CD4-positive, alpha-beta memory T cell (primary cell): ENCODE measurements around the gene NXT1. TPM values are rescaled to one million over a fixed set of nuclear protein-coding genes. Genes with fewer than 3 reads are reported as not detected.
"Not testable (repeated sequence)": the region's sequence is repeated elsewhere in the genome, so short reads cannot be mapped to it uniquely, and the experiment has no call there.

Experiments
- CTCF ChIA-PET: fragments of 350-600 bp; sonication (Branson Sonifier 250); formaldehyde crosslinking; loops from one replicate; lab custom pipeline; 2021; ENCODE audit warnings: inconsistent platforms; ENCODE audit not compliant: partially characterized antibody; lab: Charles Lee
- POLR2A ChIA-PET: fragments of 350-600 bp; sonication (Branson Sonifier 250); formaldehyde crosslinking; loops from one replicate; lab custom pipeline; 2021; ENCODE audit not compliant: partially characterized antibody; lab: Charles Lee
- DNase-seq, 5 donors: peaks; one replicate each; pipeline versions ENCODE4 v3.0.0 to v3.0.0-alpha.2; 2020 to 2022; ENCODE audit warnings: mixed read lengths in 1 of 5
- H3K27ac ChIP-seq: one replicate; pipeline ENCODE4 v1.7.0; 2013; ENCODE audit warnings: low read depth, low read length
- H3K27me3 ChIP-seq: 2 replicates; pipeline ENCODE4 v1.7.0; 2013; ENCODE audit warnings: mild to moderate bottlenecking, low read length, moderate library complexity; ENCODE audit not compliant: insufficient read depth
- H3K36me3 ChIP-seq: 2 replicates; pipeline ENCODE4 v1.7.0; 2013; ENCODE audit warnings: mild to moderate bottlenecking, low read length, moderate library complexity; ENCODE audit not compliant: insufficient read depth
- H3K4me1 ChIP-seq: 2 replicates; pipeline ENCODE4 v1.7.0; 2013; ENCODE audit warnings: mild to moderate bottlenecking, low read length, moderate library complexity; ENCODE audit not compliant: insufficient read depth
- H3K4me3 ChIP-seq, 2 donors: one replicate each; pipeline ENCODE4 v1.7.0; 2013; ENCODE audit warnings: low read length in 2 of 2, mild to moderate bottlenecking in 1 of 2
- H3K9me3 ChIP-seq, 2 donors: one replicate each; pipeline ENCODE4 v1.7.0; 2013; ENCODE audit warnings: low read length in 2 of 2, control low read depth in 1 of 2; ENCODE audit not compliant: control insufficient read depth in 1 of 2
- H3K27ac Mint-ChIP-seq, 7 donors: one replicate each; pipeline ENCODE4 v1.8.0; 2020 to 2021; ENCODE audit warnings: mixed read lengths in 7 of 7, mild to moderate bottlenecking in 6 of 7, inconsistent platforms in 3 of 7, moderate library complexity in 3 of 7
- H3K27me3 Mint-ChIP-seq, 2 donors: one replicate each; pipeline ENCODE4 v1.8.0; 2020 to 2021; ENCODE audit warnings: mixed read lengths in 2 of 2
- H3K36me3 Mint-ChIP-seq, 2 donors: one replicate each; pipeline ENCODE4 v1.8.0; 2020 to 2021; ENCODE audit warnings: mixed read lengths in 2 of 2, inconsistent platforms in 1 of 2, mild to moderate bottlenecking in 1 of 2
- H3K4me1 Mint-ChIP-seq, 4 donors: one replicate each; pipeline ENCODE4 v1.8.0; 2020 to 2021; ENCODE audit warnings: mixed read lengths in 4 of 4, mild to moderate bottlenecking in 1 of 4
- H3K4me3 Mint-ChIP-seq, 8 donors: one replicate each; pipeline ENCODE4 v1.8.0; 2020 to 2021; ENCODE audit warnings: mixed read lengths in 8 of 8, mild to moderate bottlenecking in 7 of 8, moderate library complexity in 6 of 8, inconsistent platforms in 3 of 8
- H3K9me3 Mint-ChIP-seq, 8 donors: one replicate each; pipeline ENCODE4 v1.8.0; 2020 to 2021; ENCODE audit warnings: mixed read lengths in 8 of 8, mild to moderate bottlenecking in 5 of 8, inconsistent platforms in 3 of 8, moderate library complexity in 1 of 8
- intact Hi-C: fragments of 100-400 bp; cut with micrococcal nuclease; formaldehyde crosslinking; loops from one replicate; pipeline ENCODE4 v1.15.1; 2023
- polyA plus RNA-seq, 2 donors: library from polyadenylated mRNA; unstranded; fragments of 300-500 nt; fragmentation: Illumina TruSeq; gene quantifications; one replicate each; pipeline ENCODE4 v1.2.3, GENCODE V29; 2021
- total RNA-seq, 2 experiments: library from RNA; stranded (reverse); gene quantifications; one replicate each; pipeline ENCODE4 v1.2.3, GENCODE V29; 2021

The NXT1 gene
- total and polyA plus RNA-seq, 4 experiments from 2014 or later: 21.5 to 102 (median 41.7) TPM

DNA sequence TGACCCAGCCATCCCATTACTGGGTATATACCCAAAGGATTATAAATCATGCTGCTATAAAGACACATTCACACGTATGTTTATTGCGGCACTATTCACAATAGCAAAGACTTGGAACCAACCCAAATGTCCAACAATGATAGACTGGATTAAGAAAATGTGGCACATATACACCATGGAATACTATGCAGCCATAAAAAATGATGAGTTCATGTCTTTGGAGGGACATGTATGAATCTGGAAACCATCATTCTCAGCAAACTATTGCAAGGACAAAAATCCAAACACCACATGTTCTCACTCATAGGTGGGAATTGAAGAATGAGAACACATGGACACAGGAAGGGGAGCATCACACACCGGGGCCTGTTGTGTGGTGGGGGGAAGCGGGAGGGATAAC is 43.2 kb upstream of the NXT1 start:
- H3K9me3 Mint-ChIP-seq, DNase-seq, H3K27me3 Mint-ChIP-seq, H3K36me3 Mint-ChIP-seq, H3K4me1 ChIP-seq, H3K4me3 ChIP-seq, H3K27ac Mint-ChIP-seq, POLR2A ChIA-PET, H3K36me3 ChIP-seq, H3K4me1 Mint-ChIP-seq, H3K27ac ChIP-seq, intact Hi-C loops, H3K9me3 ChIP-seq, H3K4me3 Mint-ChIP-seq, CTCF ChIA-PET, H3K27me3 ChIP-seq: not testable (repeated sequence)

DNA sequence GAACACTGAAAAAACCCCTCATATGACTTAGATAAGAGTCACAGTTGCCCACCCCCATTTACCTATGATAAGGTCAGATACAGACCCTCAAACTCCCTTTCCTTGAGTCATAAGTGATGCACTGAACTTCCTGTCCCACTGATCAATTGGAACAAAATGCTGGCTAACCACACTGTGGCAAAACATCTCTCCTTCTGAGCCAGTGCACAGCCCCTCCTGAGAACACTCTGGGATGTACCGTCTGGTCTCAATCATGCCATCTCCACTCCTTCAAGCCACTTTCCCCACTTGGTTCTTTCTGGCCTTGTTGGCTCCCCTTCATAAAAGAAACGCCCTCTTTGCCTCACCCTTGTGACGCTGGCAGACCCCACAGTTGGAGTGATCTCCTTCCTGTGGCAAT is 42.6 kb upstream of the NXT1 start:
- Histone ChIP-seq H3K9me3 (no peaks in the 10 kb centered on the region), H3K4me3 (no peak overlapping the region), H3K27me3 (no peaks in the 10 kb centered on the region), H3K36me3 (no peaks in the 10 kb centered on the region), H3K27ac (no peak overlapping the region), H3K4me1 (no peaks in the 10 kb centered on the region)
- Mint-ChIP-seq H3K27me3 (peaks cover 5 to 8% of the 10 kb centered on the region in 2 donors), H3K4me3 (no peak overlapping the region), H3K4me1 (no peaks in the 10 kb centered on the region), H3K36me3 (no peaks in the 10 kb centered on the region), H3K9me3 (peaks cover 0 to 3% (median 0%) of the 10 kb centered on the region in 8 donors), H3K27ac (no peak overlapping the region)
- no peak for DNase-seq
- ChIA-PET CTCF (no interaction called here), POLR2A (no interaction called here)
- intact Hi-C loops: no loop called here

DNA sequence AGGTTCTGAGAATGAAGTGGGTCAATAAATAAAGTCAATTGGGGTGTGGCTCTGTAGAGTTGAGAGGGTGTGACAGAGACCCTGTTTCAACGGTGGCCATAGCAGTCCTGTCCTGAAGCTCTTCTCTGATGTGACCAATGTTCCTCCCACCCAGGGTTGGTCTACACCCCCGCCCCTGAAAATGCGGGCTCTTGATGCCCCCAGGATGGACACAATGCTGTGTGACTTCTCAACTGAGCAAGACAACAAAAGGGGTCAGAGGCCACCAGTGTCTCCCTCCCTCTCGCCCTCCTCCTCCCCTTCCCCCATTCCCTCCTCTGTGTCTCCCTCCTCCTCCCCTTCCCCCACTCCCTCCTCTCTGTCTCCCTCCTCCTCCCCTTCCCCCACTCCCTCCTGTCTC is 41.7 kb upstream of the NXT1 start:
- no peak overlapping the region for H3K4me3 ChIP-seq
- H3K4me3 Mint-ChIP-seq: no peak overlapping the region
- H3K9me3 Mint-ChIP-seq: peaks cover 0 to 3% (median 0%) of the 10 kb centered on the region in 8 donors
- no peaks in the 10 kb centered on the region for H3K4me1 Mint-ChIP-seq
- H3K36me3 ChIP-seq: no peaks in the 10 kb centered on the region
- no peak overlapping the region for H3K27ac Mint-ChIP-seq
- H3K27me3 ChIP-seq: no peaks in the 10 kb centered on the region
- H3K36me3 Mint-ChIP-seq: no peaks in the 10 kb centered on the region
- no peak for DNase-seq
- no peaks in the 10 kb centered on the region for H3K4me1 ChIP-seq
- H3K27ac ChIP-seq: no peak overlapping the region
- ChIA-PET CTCF (no interaction called here), POLR2A (no interaction called here)
- intact Hi-C loops: no loop called here
- H3K9me3 ChIP-seq: no peaks in the 10 kb centered on the region
- H3K27me3 Mint-ChIP-seq: peaks cover 5 to 6% of the 10 kb centered on the region in 2 donors

DNA sequence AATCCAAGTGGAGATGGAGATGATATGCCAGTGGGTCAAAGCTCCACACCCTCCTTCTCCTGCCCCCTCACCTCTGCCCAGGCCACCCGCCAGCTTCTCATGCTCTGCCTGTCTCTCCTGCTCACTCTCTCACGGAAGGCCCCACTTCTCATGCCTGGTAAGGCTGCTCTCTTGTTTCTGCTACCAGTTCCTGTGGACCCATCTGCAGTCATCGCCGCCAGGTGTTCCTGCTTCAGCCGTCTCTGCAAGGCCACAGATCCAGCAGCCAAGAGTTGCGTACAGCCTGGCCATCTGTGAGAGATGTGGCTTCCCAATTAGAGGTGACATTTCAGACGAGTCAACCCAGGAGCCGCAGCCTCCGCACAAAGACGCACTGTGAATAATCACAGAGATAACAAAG is 40.8 kb upstream of the NXT1 start:
- peaks cover 5% of the 10 kb centered on the region in 2 donors for H3K27me3 Mint-ChIP-seq
- H3K4me3 Mint-ChIP-seq: no peak overlapping the region
- H3K4me1 Mint-ChIP-seq: no peaks in the 10 kb centered on the region
- no peak for DNase-seq
- Histone ChIP-seq H3K4me3 (no peak overlapping the region), H3K4me1 (no peaks in the 10 kb centered on the region), H3K9me3 (no peaks in the 10 kb centered on the region), H3K36me3 (no peaks in the 10 kb centered on the region), H3K27me3 (no peaks in the 10 kb centered on the region), H3K27ac (no peak overlapping the region)
- intact Hi-C loops: no loop called here
- H3K9me3 Mint-ChIP-seq: peaks cover 0 to 3% (median 0%) of the 10 kb centered on the region in 8 donors
- H3K27ac Mint-ChIP-seq: no peak overlapping the region
- H3K36me3 Mint-ChIP-seq: no peaks in the 10 kb centered on the region
- POLR2A ChIA-PET: no interaction called here
- CTCF ChIA-PET: no interaction called here

DNA sequence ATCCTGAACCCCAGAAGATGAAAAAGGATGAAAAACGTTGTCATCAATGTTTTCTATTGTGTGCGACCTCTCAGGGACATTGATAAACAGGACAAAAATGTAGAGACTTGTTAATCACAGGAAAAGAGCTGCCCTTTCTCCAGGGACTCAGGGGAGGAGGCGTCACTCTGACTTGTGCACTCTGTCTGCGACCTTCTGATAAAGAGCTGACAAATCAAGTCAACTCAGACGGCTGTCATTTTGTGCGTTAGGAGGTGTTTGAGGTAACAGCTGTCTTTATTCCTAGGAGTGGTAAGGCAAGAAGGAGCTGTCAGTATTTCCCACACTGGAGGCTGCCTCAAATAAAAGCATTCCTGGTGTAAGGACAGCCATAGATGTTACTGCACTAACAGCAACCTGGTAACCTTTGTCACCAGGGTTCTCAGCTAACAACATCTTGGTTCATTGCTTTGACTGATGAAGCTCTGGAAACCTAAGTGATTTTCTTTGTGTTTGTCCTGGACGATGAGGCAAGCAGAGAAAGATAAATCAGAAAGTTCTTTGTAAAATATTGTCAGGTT is 38.6 kb upstream of the NXT1 start:
- Mint-ChIP-seq H3K9me3 (peaks cover 0 to 3% (median 0%) of the 10 kb centered on the region in 8 donors), H3K4me1 (no peaks in the 10 kb centered on the region), H3K4me3 (no peak overlapping the region), H3K27me3 (peaks cover 5 to 8% of the 10 kb centered on the region in 2 donors), H3K36me3 (no peaks in the 10 kb centered on the region), H3K27ac (no peak overlapping the region)
- Histone ChIP-seq H3K4me1 (no peaks in the 10 kb centered on the region), H3K27ac (no peak overlapping the region), H3K27me3 (no peaks in the 10 kb centered on the region), H3K4me3 (no peak overlapping the region), H3K36me3 (no peaks in the 10 kb centered on the region), H3K9me3 (no peaks in the 10 kb centered on the region)
- DNase-seq: no peak
- ChIA-PET CTCF (interaction anchor here (0.7 kb wide), 1 partner anchor 26 kb away, joined by 3 read pairs; no protein-coding TSS in a partner anchor), POLR2A (no interaction called here)
- intact Hi-C loops: no loop called here

DNA sequence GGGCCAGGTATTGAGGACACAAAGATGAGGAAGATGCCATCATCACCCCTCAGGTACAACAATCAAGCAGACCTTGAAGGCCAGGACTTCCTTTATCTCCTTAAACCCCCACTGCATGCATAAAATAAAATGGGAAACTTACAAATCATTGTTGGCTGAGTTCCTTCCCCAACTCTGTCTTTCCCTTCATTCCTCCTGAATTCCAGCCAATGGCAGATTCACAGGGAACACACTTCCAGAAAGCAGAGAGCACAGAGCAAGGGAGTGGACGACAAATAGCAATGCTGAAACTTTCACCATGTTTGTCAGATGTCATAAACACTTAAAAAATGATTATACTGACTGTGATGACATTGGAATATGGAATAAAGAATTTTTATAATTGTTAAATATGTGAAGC is 37.3 kb upstream of the NXT1 start:
- H3K4me3 Mint-ChIP-seq: no peak overlapping the region
- CTCF ChIA-PET: no interaction called here

DNA sequence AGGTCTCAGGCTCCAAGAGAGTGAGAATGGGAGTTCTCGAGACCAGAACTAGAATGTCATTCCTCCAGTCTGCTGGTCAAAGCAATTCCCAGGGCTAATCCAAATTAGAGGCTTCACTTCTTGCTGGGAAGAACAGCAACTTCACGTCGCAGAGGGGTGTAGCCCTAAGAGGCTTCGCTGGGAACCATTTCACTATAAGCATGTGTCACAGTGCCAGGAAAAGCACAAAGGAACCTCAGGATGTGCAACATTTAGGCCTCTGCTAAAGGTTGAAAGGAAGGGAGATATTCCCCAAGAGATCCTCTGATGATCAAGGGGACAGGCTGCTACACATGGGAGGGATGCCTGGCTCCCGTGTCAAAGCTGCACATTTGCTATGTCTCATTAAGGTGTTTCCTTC is 35.9 kb upstream of the NXT1 start:
- POLR2A ChIA-PET: no interaction called here
- peaks cover 0 to 2% (median 0%) of the 10 kb centered on the region in 8 donors for H3K9me3 Mint-ChIP-seq
- no peaks in the 10 kb centered on the region for H3K9me3 ChIP-seq
- no peak overlapping the region for H3K27ac Mint-ChIP-seq
- CTCF ChIA-PET: no interaction called here
- no peak overlapping the region for H3K27ac ChIP-seq
- H3K27me3 ChIP-seq: no peaks in the 10 kb centered on the region
- intact Hi-C loops: no loop called here
- no peak for DNase-seq
- H3K36me3 ChIP-seq: no peaks in the 10 kb centered on the region
- H3K4me1 Mint-ChIP-seq: no peaks in the 10 kb centered on the region
- H3K4me3 ChIP-seq: no peak overlapping the region
- peaks cover 9 to 12% of the 10 kb centered on the region in 2 donors for H3K27me3 Mint-ChIP-seq
- H3K4me1 ChIP-seq: no peaks in the 10 kb centered on the region
- no peaks in the 10 kb centered on the region for H3K36me3 Mint-ChIP-seq
- H3K4me3 Mint-ChIP-seq: no peak overlapping the region

More for the DNA sequence above, 37.3 kb upstream of the NXT1 start:
- Histone ChIP-seq H3K4me3 (no peak overlapping the region), H3K9me3 (no peaks in the 10 kb centered on the region), H3K27me3 (no peaks in the 10 kb centered on the region), H3K4me1 (no peaks in the 10 kb centered on the region), H3K36me3 (no peaks in the 10 kb centered on the region), H3K27ac (no peak overlapping the region)
- peaks cover 6 to 10% of the 10 kb centered on the region in 2 donors for H3K27me3 Mint-ChIP-seq
- no peak for DNase-seq
- H3K4me1 Mint-ChIP-seq: no peaks in the 10 kb centered on the region
- no peaks in the 10 kb centered on the region for H3K36me3 Mint-ChIP-seq
- no peak overlapping the region for H3K27ac Mint-ChIP-seq
- intact Hi-C loops: no loop called here
- H3K9me3 Mint-ChIP-seq: peaks cover 0 to 2% (median 0%) of the 10 kb centered on the region in 8 donors
- POLR2A ChIA-PET: no interaction called here
